AG04450 (cell line): ENCODE measurements around the gene NKPD1. TPM values are rescaled to one million over a fixed set of nuclear protein-coding genes. Genes with fewer than 3 reads are reported as not detected.
A peak's percentile ranks its signal among the peaks of the same experiment; 100 is the strongest.

Source experiments
- CTCF ChIA-PET: fragments of 300-600, 350-600 bp; formaldehyde crosslinking; extraction: SDS; loops from one replicate; lab custom pipeline; 2022; ENCODE audit warnings: antibody characterized with exemption, inconsistent platforms; lab: Charles Lee
- POLR2A ChIA-PET: fragments of 350-600 bp; formaldehyde crosslinking; extraction: SDS; loops from one replicate; lab custom pipeline; 2021; ENCODE audit warnings: antibody characterized with exemption, inconsistent platforms; lab: Yijun Ruan, JAX
- DNase-seq: peaks from one replicate; pipeline ENCODE4 v3.0.0-alpha.2; 2011; ENCODE audit warnings: low read depth, low spot score
- H3K27ac ChIP-seq: one replicate; pipeline ENCODE4 v1.5.1; 2012; ENCODE audit warnings: low read depth, low read length, control low read depth
- H3K27me3 ChIP-seq: one replicate; pipeline ENCODE4 v1.6.0; 2012; ENCODE audit warnings: low read length; ENCODE audit not compliant: control insufficient read depth, insufficient read depth
- H3K4me3 ChIP-seq: 2 replicates; pipeline ENCODE4 v1.5.1; 2011; ENCODE audit warnings: mild to moderate bottlenecking, low read depth, low read length, control low read depth
- H3K9me3 ChIP-seq: 2 replicates; pipeline ENCODE4 v1.5.1; 2012; ENCODE audit warnings: low read length; ENCODE audit not compliant: control insufficient read depth, insufficient read depth
- polyA plus RNA-seq: library from polyadenylated mRNA; depleted of rRNA; stranded (reverse); fragments of >200 nt; gene quantifications from 2 replicates; pipeline ENCODE4 v1.2.3, GENCODE V29; 2011
- TF ChIP-seq, protein P1 (sequence below): IDR thresholded peaks from 2 replicates; pipeline ENCODE4 v1.5.1; 2011; ENCODE audit warnings: low read depth, low read length, control low read depth, inconsistent platforms

The NKPD1 gene
- polyA plus RNA-seq, 1 experiment, result 0.04 TPM

DNA sequence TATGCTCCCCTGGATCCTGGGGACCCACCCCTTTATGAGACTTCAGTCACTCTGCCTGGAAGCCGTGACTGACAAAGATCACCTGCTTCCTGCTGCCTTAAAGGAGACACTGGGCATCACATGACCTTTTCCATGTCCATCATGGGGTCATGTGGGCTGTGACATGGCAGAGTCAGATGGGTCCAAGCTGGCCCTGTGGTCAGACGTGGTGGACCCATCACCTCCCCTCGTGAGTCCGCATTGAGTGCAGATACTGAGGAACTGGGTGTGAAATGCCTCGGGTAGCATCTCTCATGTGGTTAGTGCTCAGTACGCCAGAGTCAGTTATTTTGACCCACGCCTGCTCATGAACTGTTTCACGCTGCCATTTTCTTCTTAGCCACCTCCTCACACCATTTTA, 27.1 kb downstream of the NKPD1 start:
- CTCF ChIA-PET, result interaction anchor here (1.0 kb wide), 1 partner anchor 8 kb away, joined by 4 read pairs; no protein-coding TSS in a partner anchor

DNA sequence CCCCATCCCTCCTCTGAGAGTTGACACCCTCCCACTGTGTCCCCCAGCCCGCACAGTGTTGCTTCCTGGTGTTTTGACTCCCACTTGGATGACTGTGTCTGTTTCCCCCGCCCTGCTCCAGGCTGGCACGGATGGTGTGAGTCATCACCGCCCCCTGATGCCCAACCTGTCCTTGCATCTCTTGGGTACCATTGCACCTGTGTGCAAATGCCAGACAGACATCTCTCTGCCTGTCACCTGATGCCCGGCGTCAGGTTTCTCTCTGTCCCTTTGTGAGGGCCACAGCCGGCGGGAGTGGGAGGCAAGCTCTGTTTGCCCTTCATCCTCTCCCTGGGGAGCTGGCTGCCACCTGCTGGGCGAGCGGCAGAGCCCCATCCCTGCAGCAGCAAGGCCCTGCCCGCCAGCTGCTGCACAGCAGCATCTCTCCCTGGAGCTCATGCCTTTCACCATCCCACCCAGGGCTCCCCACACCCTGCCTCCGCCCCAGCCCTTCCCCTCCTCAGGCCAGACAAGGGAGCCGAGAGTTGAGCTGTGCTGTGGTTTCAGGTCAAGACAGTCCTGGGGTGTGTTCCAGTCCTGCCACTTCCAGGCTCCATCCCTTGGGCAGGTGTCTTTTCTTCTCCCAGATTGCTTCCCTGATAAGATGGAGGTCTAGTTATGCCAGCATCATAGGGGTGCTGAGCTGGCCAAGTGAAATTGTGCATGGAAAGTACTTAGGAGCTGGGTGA, 29.7 kb downstream of the NKPD1 start:
- ChIA-PET POLR2A (interaction anchor here (0.8 kb wide), 1 partner anchor 39 kb away, joined by 3 read pairs; no protein-coding TSS in a partner anchor), CTCF (interaction anchor here (0.8 kb wide), 1 partner anchor 39 kb away, joined by 3 read pairs; no protein-coding TSS in a partner anchor)
- no peaks in the 10 kb centered on the region; the same call in 1 of the 2 replicates for H3K9me3 ChIP-seq
- DNase-seq, result no peak
- H3K4me3 ChIP-seq, result no peak overlapping the region
- TF ChIP-seq, protein P1, sequence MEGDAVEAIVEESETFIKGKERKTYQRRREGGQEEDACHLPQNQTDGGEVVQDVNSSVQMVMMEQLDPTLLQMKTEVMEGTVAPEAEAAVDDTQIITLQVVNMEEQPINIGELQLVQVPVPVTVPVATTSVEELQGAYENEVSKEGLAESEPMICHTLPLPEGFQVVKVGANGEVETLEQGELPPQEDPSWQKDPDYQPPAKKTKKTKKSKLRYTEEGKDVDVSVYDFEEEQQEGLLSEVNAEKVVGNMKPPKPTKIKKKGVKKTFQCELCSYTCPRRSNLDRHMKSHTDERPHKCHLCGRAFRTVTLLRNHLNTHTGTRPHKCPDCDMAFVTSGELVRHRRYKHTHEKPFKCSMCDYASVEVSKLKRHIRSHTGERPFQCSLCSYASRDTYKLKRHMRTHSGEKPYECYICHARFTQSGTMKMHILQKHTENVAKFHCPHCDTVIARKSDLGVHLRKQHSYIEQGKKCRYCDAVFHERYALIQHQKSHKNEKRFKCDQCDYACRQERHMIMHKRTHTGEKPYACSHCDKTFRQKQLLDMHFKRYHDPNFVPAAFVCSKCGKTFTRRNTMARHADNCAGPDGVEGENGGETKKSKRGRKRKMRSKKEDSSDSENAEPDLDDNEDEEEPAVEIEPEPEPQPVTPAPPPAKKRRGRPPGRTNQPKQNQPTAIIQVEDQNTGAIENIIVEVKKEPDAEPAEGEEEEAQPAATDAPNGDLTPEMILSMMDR, result peak; percentile 34; the same call in 1 of the 2 replicates
- no peaks in the 10 kb centered on the region for H3K27me3 ChIP-seq
- no peak overlapping the region for H3K27ac ChIP-seq

More for the DNA sequence above, 27.1 kb downstream of the NKPD1 start:
- DNase-seq, result no peak
- no peaks in the 10 kb centered on the region for H3K9me3 ChIP-seq
- no peak overlapping the region for H3K27ac ChIP-seq
- POLR2A ChIA-PET, result no interaction called here
- no peaks in the 10 kb centered on the region for H3K27me3 ChIP-seq
- TF ChIP-seq, protein P1, result no peak
- H3K4me3 ChIP-seq, result no peak overlapping the region

DNA sequence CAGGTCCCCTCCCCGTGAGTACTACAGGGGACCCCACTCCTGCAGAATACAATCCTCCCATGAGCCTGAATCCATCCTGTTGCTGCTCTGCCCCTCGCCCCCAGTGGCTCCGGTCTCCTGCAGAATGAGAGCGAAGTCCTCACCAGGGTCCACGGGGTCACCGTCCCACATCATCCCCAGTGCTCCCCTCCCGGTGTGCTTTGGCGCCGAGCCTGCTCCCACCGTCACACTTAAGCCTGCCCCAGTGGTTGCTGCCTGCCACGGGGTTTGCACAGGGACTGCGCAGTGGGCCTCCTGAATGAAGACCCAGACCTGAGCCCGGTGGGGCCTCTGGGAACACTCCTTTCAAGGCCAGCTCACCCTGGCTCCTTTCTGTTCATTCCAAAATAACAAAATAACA, 30.5 kb downstream of the NKPD1 start:
- no peak for DNase-seq
- Histone ChIP-seq H3K4me3 (no peak overlapping the region), H3K27me3 (no peaks in the 10 kb centered on the region), H3K9me3 (no peaks in the 10 kb centered on the region; the same call in 1 of the 2 replicates), H3K27ac (no peak overlapping the region)
- TF ChIP-seq, protein P1, result no peak
- ChIA-PET CTCF (no interaction called here), POLR2A (no interaction called here)

DNA sequence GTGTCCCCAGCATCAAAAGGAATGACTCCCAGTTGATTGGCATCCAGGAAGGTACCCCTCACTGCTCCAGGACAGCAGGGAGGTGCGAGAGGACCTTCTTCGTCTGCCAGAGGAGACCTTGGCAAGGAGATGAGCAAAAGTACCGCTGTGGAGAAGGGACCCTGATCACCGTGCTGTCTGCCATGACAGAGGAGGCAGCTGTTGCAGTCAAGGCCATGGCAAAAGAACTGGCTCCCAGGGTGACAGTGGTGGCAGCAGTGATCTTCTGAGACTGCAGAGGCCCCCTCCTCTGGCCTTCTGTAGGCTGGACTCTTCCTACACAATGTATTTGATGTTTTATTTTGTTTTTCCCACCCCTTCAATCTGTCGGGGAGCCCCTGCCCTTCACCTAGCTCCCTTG, 32.0 kb downstream of the NKPD1 start:
- CTCF ChIA-PET, result no interaction called here
- no peak for DNase-seq
- Histone ChIP-seq H3K9me3 (no peaks in the 10 kb centered on the region; the same call in 1 of the 2 replicates), H3K27ac (no peak overlapping the region), H3K4me3 (no peak overlapping the region), H3K27me3 (no peaks in the 10 kb centered on the region)
- TF ChIP-seq, protein P1, result no peak
- POLR2A ChIA-PET, result no interaction called here

DNA sequence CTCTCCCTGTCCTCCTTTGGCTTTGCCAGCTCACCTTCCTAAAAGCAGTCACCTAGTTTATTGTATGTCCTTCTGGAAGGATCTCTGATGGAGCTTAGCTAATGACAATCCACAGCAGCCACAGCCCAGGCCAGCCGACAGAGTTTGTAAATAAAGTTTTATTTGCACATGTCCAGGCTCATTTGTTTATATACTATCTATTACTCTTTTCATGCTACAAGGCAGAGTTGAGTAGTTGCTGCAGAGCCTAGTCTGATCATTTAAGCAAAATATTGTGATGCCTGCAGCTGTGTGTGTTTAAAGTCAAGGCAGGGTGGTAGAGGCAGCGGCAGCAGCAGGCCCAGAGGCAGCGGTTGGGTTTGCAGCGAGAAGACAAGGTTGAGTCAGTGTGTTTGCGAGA, 32.6 kb downstream of the NKPD1 start:
- DNase-seq, result no peak
- TF ChIP-seq, protein P1, result no peak
- H3K27me3 ChIP-seq, result no peaks in the 10 kb centered on the region
- no peak overlapping the region for H3K27ac ChIP-seq
- CTCF ChIA-PET, result interaction anchor here (0.6 kb wide), 1 partner anchor 18 kb away, joined by 5 read pairs; no protein-coding TSS in a partner anchor
- H3K9me3 ChIP-seq, result no peaks in the 10 kb centered on the region; the same call in 1 of the 2 replicates
- POLR2A ChIA-PET, result interaction anchor here (0.6 kb wide), 1 partner anchor 69 kb away, joined by 4 read pairs; no protein-coding TSS in a partner anchor
- no peak overlapping the region for H3K4me3 ChIP-seq
